ENCODE results near the gene TMC8. TPM values are rescaled to one million over a fixed set of nuclear protein-coding genes. Genes with fewer than 3 reads are reported as not detected.
"Not testable (repeated sequence)": the region's sequence is repeated elsewhere in the genome, so short reads cannot be mapped to it uniquely, and the experiment has no call there.

Gene TMC8
- total RNA-seq, 4 donors from 2014 or later, result 1.7 to 12.0 (median 3.0) TPM

DNA sequence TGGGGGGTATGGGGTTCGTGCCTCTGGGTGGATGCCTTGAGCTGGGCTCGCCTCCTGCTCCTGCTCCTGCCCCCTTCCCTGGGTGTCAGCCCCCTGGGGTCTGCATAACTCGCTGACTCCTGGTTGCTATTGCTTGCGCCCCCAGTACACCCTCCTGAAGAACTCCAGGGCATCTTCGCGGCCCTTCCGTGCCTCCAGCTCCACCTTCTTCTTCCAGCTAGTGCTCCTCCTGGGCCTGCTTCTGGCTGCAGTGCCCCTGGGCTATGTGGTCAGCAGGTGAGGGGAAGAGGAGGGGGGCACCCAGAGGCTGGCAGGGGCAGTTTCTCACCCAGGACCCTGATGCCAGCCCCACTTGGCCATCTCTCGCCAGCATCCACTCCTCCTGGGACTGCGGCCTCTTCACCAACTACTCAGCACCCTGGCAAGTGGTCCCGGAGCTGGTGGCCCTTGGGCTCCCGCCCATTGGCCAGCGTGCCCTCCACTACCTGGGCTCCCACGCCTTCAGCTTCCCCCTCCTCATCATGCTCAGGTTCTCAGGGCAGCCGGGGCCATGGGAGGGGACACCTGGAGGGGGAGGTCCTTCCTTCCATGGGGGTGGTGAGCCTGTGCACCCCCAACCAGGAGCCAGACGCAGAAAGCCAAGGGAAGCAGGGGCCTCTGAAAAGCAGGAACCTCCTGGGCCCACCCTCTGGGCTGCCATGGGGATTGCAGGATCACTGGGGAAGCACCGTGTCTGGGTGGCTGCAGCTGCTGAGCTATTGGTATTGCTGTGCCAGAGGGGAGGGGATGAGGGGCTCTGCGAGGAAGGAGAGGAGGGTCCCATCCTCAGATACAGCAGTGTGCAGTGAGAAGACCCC lies 7.9 kb downstream of the TMC8 start:
- TF ChIP-seq POLR2AphosphoS5 (IDR thresholded peaks at IDR 0.05) (no peak), EP300 (IDR thresholded peaks at IDR 0.05) (no peak), POLR2A (IDR thresholded peaks at IDR 0.05) (no peak)
- TF ChIP-seq, protein P1, sequence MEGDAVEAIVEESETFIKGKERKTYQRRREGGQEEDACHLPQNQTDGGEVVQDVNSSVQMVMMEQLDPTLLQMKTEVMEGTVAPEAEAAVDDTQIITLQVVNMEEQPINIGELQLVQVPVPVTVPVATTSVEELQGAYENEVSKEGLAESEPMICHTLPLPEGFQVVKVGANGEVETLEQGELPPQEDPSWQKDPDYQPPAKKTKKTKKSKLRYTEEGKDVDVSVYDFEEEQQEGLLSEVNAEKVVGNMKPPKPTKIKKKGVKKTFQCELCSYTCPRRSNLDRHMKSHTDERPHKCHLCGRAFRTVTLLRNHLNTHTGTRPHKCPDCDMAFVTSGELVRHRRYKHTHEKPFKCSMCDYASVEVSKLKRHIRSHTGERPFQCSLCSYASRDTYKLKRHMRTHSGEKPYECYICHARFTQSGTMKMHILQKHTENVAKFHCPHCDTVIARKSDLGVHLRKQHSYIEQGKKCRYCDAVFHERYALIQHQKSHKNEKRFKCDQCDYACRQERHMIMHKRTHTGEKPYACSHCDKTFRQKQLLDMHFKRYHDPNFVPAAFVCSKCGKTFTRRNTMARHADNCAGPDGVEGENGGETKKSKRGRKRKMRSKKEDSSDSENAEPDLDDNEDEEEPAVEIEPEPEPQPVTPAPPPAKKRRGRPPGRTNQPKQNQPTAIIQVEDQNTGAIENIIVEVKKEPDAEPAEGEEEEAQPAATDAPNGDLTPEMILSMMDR (IDR thresholded peaks at IDR 0.05), result no peak
- Histone ChIP-seq H3K9me3 (no peaks in the 10 kb centered on the region), H3K27ac (no peak overlapping the region), H3K27me3 (peaks cover 6% of the 10 kb centered on the region), H3K4me1 (peaks cover 0 to 28% (median 0%) of the 10 kb centered on the region in 3 donors), H3K4me3 (no peak overlapping the region), H3K36me3 (no peaks in the 10 kb centered on the region)
- 73% methylated on average over 3 of the region's 17 CpGs; no CpG with 5 or more reads in 1 of the 2 donors for WGBS, 2 donors (ENCODE audit: low coverage in 1 of 2)
- no peak for ATAC-seq

DNA sequence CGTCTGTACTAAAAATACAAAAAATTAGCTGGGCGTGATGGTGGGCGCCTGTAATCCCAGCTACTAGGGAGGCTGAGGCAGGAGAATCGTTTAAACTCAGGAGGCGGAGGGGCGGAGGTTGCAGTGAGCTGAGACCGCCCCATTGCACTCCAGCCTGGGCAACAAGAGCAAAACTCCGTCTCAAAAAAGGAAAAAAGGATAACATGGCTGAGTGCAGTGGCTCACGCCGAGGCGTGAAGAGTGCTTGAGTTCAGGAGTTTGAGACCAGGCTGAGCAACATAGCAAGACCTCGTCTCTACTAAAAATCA lies 9.2 kb downstream of the TMC8 start:
- peaks cover 0 to 42% (median 14%) of the 10 kb centered on the region in 3 donors for H3K4me1 ChIP-seq
- 74 to 94% methylated on average over 6 to 10 of the region's 12 CpGs for WGBS, 2 donors (ENCODE audit: low coverage in 1 of 2)
- not testable (repeated sequence) for ATAC-seq, H3K4me3 ChIP-seq, H3K27me3 ChIP-seq, H3K27ac ChIP-seq, H3K9me3 ChIP-seq, H3K36me3 ChIP-seq

GRCh38 chr17:78140169-78141051 lies 9.8 kb downstream of the TMC8 start:
- Histone ChIP-seq H3K27me3 (no peaks in the 10 kb centered on the region), H3K4me3 (peak overlapping the region in 1 of 2 donors; percentile 19), H3K9me3 (no peaks in the 10 kb centered on the region), H3K4me1 (peaks cover 0 to 48% (median 20%) of the 10 kb centered on the region in 3 donors), H3K36me3 (no peaks in the 10 kb centered on the region), H3K27ac (peak overlapping the region in 2 of 4 donors; percentile 18 to 56)
- 30 to 45% methylated on average over 2 to 8 of the region's 58 CpGs for WGBS, 2 donors (ENCODE audit: low coverage in 1 of 2)
- peak; percentile 76 for ATAC-seq
- TF ChIP-seq EP300 (IDR thresholded peaks at IDR 0.05) (no peak), POLR2A (IDR thresholded peaks at IDR 0.05) (peak; percentile 9 to 17)

GRCh38 chr17:78141437-78142118 lies 11.0 kb downstream of the TMC8 start:
- 60% methylated on average over 2 of the region's 20 CpGs; no CpG with 5 or more reads in 1 of the 2 donors for WGBS, 2 donors (ENCODE audit: low coverage in 1 of 2)
- TF ChIP-seq EP300 (IDR thresholded peaks at IDR 0.05), result no peak
- no peak for TF ChIP-seq POLR2A (IDR thresholded peaks at IDR 0.05)
- ATAC-seq, result no peak
- Histone ChIP-seq H3K9me3 (no peaks in the 10 kb centered on the region), H3K27me3 (no peaks in the 10 kb centered on the region), H3K36me3 (no peaks in the 10 kb centered on the region), H3K4me1 (peaks cover 0 to 59% (median 22%) of the 10 kb centered on the region in 3 donors), H3K4me3 (no peak overlapping the region), H3K27ac (peak overlapping the region in 1 of 4 donors; percentile 12)

DNA sequence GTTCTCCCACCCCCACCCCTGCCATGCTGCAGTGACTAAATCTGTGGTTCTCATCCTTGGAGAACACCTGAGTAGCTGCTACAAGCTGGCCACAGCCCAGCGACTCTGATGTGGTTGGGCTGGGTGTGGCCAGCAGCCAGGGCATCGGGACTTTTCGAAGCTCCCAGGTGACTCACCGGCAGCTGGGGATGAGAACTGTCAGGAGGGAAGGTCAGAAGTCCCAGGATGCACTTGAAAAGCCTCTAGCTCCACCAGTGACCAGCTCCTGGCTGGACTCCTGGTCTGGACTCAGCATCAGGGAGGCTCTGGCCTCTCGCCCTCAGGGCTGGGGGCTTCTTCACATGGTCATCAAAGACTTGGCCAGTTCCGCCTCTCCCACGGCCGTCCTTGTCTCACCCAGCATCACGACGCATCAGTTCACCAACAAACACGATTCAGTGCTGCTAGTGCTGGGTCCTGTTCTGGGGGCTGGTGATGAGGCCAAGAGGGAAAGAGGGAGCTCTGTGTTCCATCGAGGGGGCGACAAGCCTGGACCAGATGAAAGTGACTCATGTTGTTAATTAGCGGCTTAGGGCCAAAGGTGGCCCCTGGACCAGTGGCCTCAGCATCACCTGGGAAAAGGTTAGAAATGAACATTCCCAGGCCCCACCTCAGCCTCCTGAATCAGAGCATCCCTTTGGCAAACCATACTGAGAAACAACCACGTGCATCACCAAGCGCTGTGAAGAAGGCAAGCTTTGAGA lies 11.7 kb downstream of the TMC8 start:
- H3K36me3 ChIP-seq, result no peaks in the 10 kb centered on the region
- TF ChIP-seq EP300 (IDR thresholded peaks at IDR 0.05), result no peak
- TF ChIP-seq, protein P1 (IDR thresholded peaks at IDR 0.05), result no peak
- no peak for TF ChIP-seq POLR2A (IDR thresholded peaks at IDR 0.05)
- TF ChIP-seq POLR2AphosphoS5 (IDR thresholded peaks at IDR 0.05), result no peak

More for the DNA sequence above, 11.7 kb downstream of the TMC8 start:
- WGBS, 2 donors (ENCODE audit: low coverage in 1 of 2), result 20 to 60% methylated on average over 1 to 2 of the region's 16 CpGs
- no peak for ATAC-seq
- H3K4me1 ChIP-seq, result peaks cover 0 to 60% (median 22%) of the 10 kb centered on the region in 3 donors
- no peak overlapping the region for H3K4me3 ChIP-seq
- no peak overlapping the region for H3K27ac ChIP-seq
- no peaks in the 10 kb centered on the region for H3K9me3 ChIP-seq
- H3K27me3 ChIP-seq, result no peaks in the 10 kb centered on the region
